ENCODE data around the gene ZNF302. TPM values are rescaled to one million over a fixed set of nuclear protein-coding genes. Genes with fewer than 3 reads are reported as not detected.

Gene ZNF302
- total RNA-seq, 1 experiment from 2014 or later = 23.3 TPM

GRCh38 chr19:34654796-34655195 lies 22.7 kb upstream of the ZNF302 start:
- DNase-seq = no peak
- Histone ChIP-seq H4K91ac (ENCODE audit: insufficient read length, low read depth, low read length) (no peak overlapping the region), H4K20me1 (ENCODE audit: control insufficient read depth, insufficient read depth, insufficient read length) (no peaks in the 10 kb centered on the region), H2BK12ac (ENCODE audit: insufficient read length, low read depth, low read length) (no peak overlapping the region), H3K27me3 (ENCODE audit: insufficient read depth, low read length) (no peaks in the 10 kb centered on the region), H3K9me3 (ENCODE audit: control insufficient read depth, low read depth, low read length) (no peaks in the 10 kb centered on the region), H3K14ac (ENCODE audit: insufficient read depth, low read length) (no peak overlapping the region), H3K79me2 (ENCODE audit: insufficient read depth, low read length) (no peaks in the 10 kb centered on the region), H3K23me2 (ENCODE audit: insufficient read length, low read depth, low read length, poor library complexity, severe bottlenecking) (no peaks in the 10 kb centered on the region), H2BK5ac (ENCODE audit: insufficient read length, low read length) (no peak overlapping the region), H3K23ac (ENCODE audit: insufficient read length, low read depth, low read length) (no peak overlapping the region), H2BK20ac (ENCODE audit: low read depth, low read length, poor library complexity, severe bottlenecking) (no peak overlapping the region), H3K4me2 (ENCODE audit: insufficient read depth, insufficient read length, low read length) (no peak overlapping the region), H4K5ac (ENCODE audit: insufficient read length, low read depth, low read length) (no peak overlapping the region), H4K8ac (replicated peaks; ENCODE audit: insufficient read length, low read depth, low read length) (no peak overlapping the region), H2BK120ac (ENCODE audit: low read depth, low read length, poor library complexity, severe bottlenecking) (no peak overlapping the region), H3K4me1 (ENCODE audit: insufficient read depth, low read length) (no peaks in the 10 kb centered on the region), H3K79me1 (ENCODE audit: insufficient read depth, low read depth, low read length, poor library complexity, severe bottlenecking) (no peaks in the 10 kb centered on the region), H2AFZ (ENCODE audit: low read length) (no peak overlapping the region), H3K9ac (ENCODE audit: extremely low read depth, insufficient read length, low read length) (no peak overlapping the region), H3K4ac (ENCODE audit: low read depth, low read length) (no peak overlapping the region), H2AK5ac (ENCODE audit: insufficient read length, low read length) (no peak overlapping the region), H3K18ac (ENCODE audit: insufficient read length, low read depth, low read length) (no peak overlapping the region), H3K27ac (ENCODE audit: insufficient read length, low read depth, low read length) (no peak overlapping the region), H3K56ac (ENCODE audit: insufficient read length, low read depth, low read length) (no peak overlapping the region), H3T11ph (ENCODE audit: low read length) (no peak overlapping the region), H2BK15ac (ENCODE audit: low read depth, low read length) (no peak overlapping the region)
- Mint-ChIP-seq H3K9me3 (peaks cover 54 to 89% of the 10 kb centered on the region in 2 experiments), H3K27ac (no peak overlapping the region), H3K4me3 (no peak overlapping the region), H3K36me3 (ENCODE audit: insufficient read depth in 1 of 3, low read depth in 3 of 3) (peaks cover 2 to 3% (median 2%) of the 10 kb centered on the region in 3 experiments; a peak in 3 of 7 replicates), H3K27me3 (ENCODE audit: low read depth) (peaks cover 30% of the 10 kb centered on the region), H3K4me1 (peaks cover 0 to 4% of the 10 kb centered on the region in 2 experiments; a peak in 2 of 4 replicates)
- WGBS (ENCODE audit: extremely low coverage, insufficient read length, low lambda C conversion rate) = no CpG with 5 or more reads among the region's 2 CpGs
- no peak for TF ChIP-seq CTCF (conservative IDR thresholded peaks at IDR 0.05)

All from H9 (cell line).